CD4-positive, alpha-beta T cell (primary cell): ENCODE data around the gene PDE9A. TPM values are rescaled to one million over a fixed set of nuclear protein-coding genes. Genes with fewer than 3 reads are reported as not detected.

Source experiments
- ATAC-seq: fragments of 200-7000 bp; cut with Tn5 transposase; one replicate; pipeline ENCODE4 v1.10.0; 2022; ENCODE audit warnings: mild to moderate bottlenecking; ENCODE audit not compliant: poor library complexity
- CTCF ChIA-PET: fragments of 350-600 bp; sonication (Branson Sonifier 250); formaldehyde crosslinking; loops from one replicate; lab custom pipeline; 2021; ENCODE audit warnings: antibody characterized with exemption, inconsistent platforms; lab: Charles Lee
- POLR2A ChIA-PET: fragments of 350-600 bp; sonication (Branson Sonifier 250); formaldehyde crosslinking; loops from one replicate; lab custom pipeline; 2021; ENCODE audit warnings: antibody characterized with exemption, inconsistent platforms; lab: Charles Lee
- DNase-seq, 14 experiments: peaks; one replicate each; pipeline ENCODE4 v3.0.0-alpha.2; 2013 to 2020; ENCODE audit warnings: mixed read lengths in 2 of 14
- H3K27ac ChIP-seq, 2 donors: one replicate each; pipeline versions ENCODE4 v1.5.1 to v1.7.0; 2013; ENCODE audit warnings: low read length in 2 of 2, low read depth in 1 of 2, mild to moderate bottlenecking in 1 of 2
- H3K27me3 ChIP-seq, 2 experiments: 1 replicate in 1 of 2; 2 replicates in 1 of 2; pipeline versions ENCODE4 v1.6.1 to v1.7.0; 2013; ENCODE audit warnings: low read length in 2 of 2, control low read depth in 1 of 2, mild to moderate bottlenecking in 1 of 2, moderate library complexity in 1 of 2; ENCODE audit not compliant: insufficient read depth in 2 of 2, control insufficient read depth in 1 of 2
- H3K36me3 ChIP-seq: one replicate; pipeline ENCODE4 v1.6.1; 2013; ENCODE audit warnings: low read length, control low read depth; ENCODE audit not compliant: insufficient read depth
- H3K4me1 ChIP-seq: one replicate; pipeline ENCODE4 v1.6.1; 2013; ENCODE audit warnings: low read length, control low read depth; ENCODE audit not compliant: insufficient read depth
- H3K4me3 ChIP-seq: one replicate; pipeline ENCODE4 v1.5.1; 2013; ENCODE audit warnings: mild to moderate bottlenecking, low read length, moderate library complexity
- H3K9me3 ChIP-seq, 2 experiments: 1 replicate in 1 of 2; 2 replicates in 1 of 2; pipeline versions ENCODE4 v1.6.1 to v1.7.0; 2013; ENCODE audit warnings: low read length in 2 of 2, mild to moderate bottlenecking in 2 of 2, control low read depth in 1 of 2, moderate library complexity in 1 of 2; ENCODE audit not compliant: control insufficient read depth in 1 of 2, insufficient read depth in 1 of 2
- H3K27ac Mint-ChIP-seq: one replicate; pipeline ENCODE4 v1.8.0; 2020; ENCODE audit warnings: mixed read lengths
- H3K27me3 Mint-ChIP-seq: one replicate; pipeline ENCODE4 v1.8.0; 2021; ENCODE audit warnings: mixed read lengths
- H3K36me3 Mint-ChIP-seq: one replicate; pipeline ENCODE4 v1.8.0; 2021; ENCODE audit warnings: low read depth, mixed read lengths
- H3K4me1 Mint-ChIP-seq: one replicate; pipeline ENCODE4 v1.8.0; 2021; ENCODE audit warnings: low read depth, mixed read lengths
- H3K4me3 Mint-ChIP-seq: one replicate; pipeline ENCODE4 v1.8.0; 2020; ENCODE audit warnings: mild to moderate bottlenecking, mixed read lengths
- H3K9me3 Mint-ChIP-seq: one replicate; pipeline ENCODE4 v1.8.0; 2020; ENCODE audit warnings: mixed read lengths
- CTCF ChIP-seq: fragments of 200-600 bp; IDR thresholded peaks from one replicate; pipeline ENCODE4 v1.8.0; 2022; ENCODE audit warnings: antibody characterized with exemption, mild to moderate bottlenecking
- intact Hi-C, 2 experiments: fragments of 100-400 bp; cut with DNase I in 1 of 2; cut with micrococcal nuclease in 1 of 2; formaldehyde crosslinking; loops; one replicate each; pipeline versions ENCODE4 v1.15.1 to v1.9.0; 2023 to 2025; cut with DNase I, micrococcal nuclease
- total RNA-seq, 174 experiments: library from RNA in 2 of 174; stranded (reverse) in 2 of 174; gene quantifications; one replicate each; pipeline ENCODE4 v1.2.3 and lab custom pipeline; 2021 to 2026

PDE9A gene
- total RNA-seq, 2 experiments from 2014 or later, result 12.6 to 13.2 TPM

- DNase-seq (no peak), ATAC-seq (no peak)
- intact Hi-C loops, result loop anchor here (5.0 kb wide), 3 partner anchors 33 to 98 kb away; no protein-coding TSS in a partner anchor
- H3K36me3 ChIP-seq, result no peaks in the 10 kb centered on the region
- H3K27ac ChIP-seq, result no peak overlapping the region
- CTCF ChIA-PET, result interaction anchor here (1.4 kb wide), 1 partner anchor 39 kb away, joined by 3 read pairs; no protein-coding TSS in a partner anchor
- Mint-ChIP-seq H3K9me3 (no peaks in the 10 kb centered on the region), H3K27me3 (no peaks in the 10 kb centered on the region), H3K4me3 (peak overlapping the region; percentile 57), H3K27ac (peak overlapping the region; percentile 99), H3K4me1 (peaks cover 51% of the 10 kb centered on the region), H3K36me3 (peaks cover 6% of the 10 kb centered on the region)
- H3K27me3 ChIP-seq, result no peaks in the 10 kb centered on the region
- no peak for TF ChIP-seq CTCF
- peaks cover 44% of the 10 kb centered on the region for H3K4me1 ChIP-seq
- peaks cover 0 to 7% of the 10 kb centered on the region in 2 experiments for H3K9me3 ChIP-seq
- no peak overlapping the region for H3K4me3 ChIP-seq
- POLR2A ChIA-PET, result interaction anchor here (4.4 kb wide), 1 partner anchor 34 kb away, joined by 36 read pairs; no protein-coding TSS in a partner anchor
Observed at GRCh38 chr21:42780617-42781016, 127.2 kb downstream of the PDE9A start.

GRCh38 chr21:42781150-42781970 is 127.9 kb downstream of the PDE9A start:
- Mint-ChIP-seq H3K4me3 (peak overlapping the region; percentile 57), H3K27me3 (no peaks in the 10 kb centered on the region), H3K9me3 (no peaks in the 10 kb centered on the region), H3K36me3 (peaks cover 4% of the 10 kb centered on the region), H3K27ac (peak overlapping the region; percentile 99), H3K4me1 (peaks cover 56% of the 10 kb centered on the region)
- ChIA-PET CTCF (interaction anchor here (1.4 kb wide), 1 partner anchor 39 kb away, joined by 3 read pairs; no protein-coding TSS in a partner anchor), POLR2A (interaction anchor here (1.0 to 4.4 kb wide), 2 partner anchors 35 to 43 kb away, joined by 3 to 36 read pairs; no protein-coding TSS in a partner anchor)
- intact Hi-C loops, result loop anchor here (5.0 kb wide), 3 partner anchors 34 to 99 kb away; no protein-coding TSS in a partner anchor
- no peak overlapping the region for H3K4me3 ChIP-seq
- peak overlapping the region in 1 of 2 donors; percentile 2 for H3K27ac ChIP-seq
- H3K36me3 ChIP-seq, result no peaks in the 10 kb centered on the region
- H3K4me1 ChIP-seq, result peaks cover 46% of the 10 kb centered on the region
- DNase-seq (peak in 2 of 14 experiments; percentile 15 to 27), ATAC-seq (no peak)
- TF ChIP-seq CTCF, result no peak
- peaks cover 0 to 14% of the 10 kb centered on the region in 2 experiments for H3K9me3 ChIP-seq
- no peaks in the 10 kb centered on the region for H3K27me3 ChIP-seq

GRCh38 chr21:42781971-42782722 is 128.7 kb downstream of the PDE9A start:
- peak overlapping the region; percentile 51 for H3K4me3 Mint-ChIP-seq
- POLR2A ChIA-PET, result interaction anchor here (1.0 to 4.4 kb wide), 3 partner anchors 35 to 111 kb away, joined by 3 to 36 read pairs (median 5); partner anchors contain the start of gene NDUFV3
- CTCF ChIA-PET, result interaction anchor here (0.7 to 1.4 kb wide), 2 partner anchors 40 to 1626 kb away, joined by 3 read pairs; no protein-coding TSS in a partner anchor
- Histone ChIP-seq H3K36me3 (no peaks in the 10 kb centered on the region), H3K4me3 (no peak overlapping the region), H3K4me1 (peaks cover 46% of the 10 kb centered on the region), H3K9me3 (peaks cover 0 to 22% of the 10 kb centered on the region in 2 experiments), H3K27me3 (no peaks in the 10 kb centered on the region), H3K27ac (no peak overlapping the region)
- peak overlapping the region; percentile 99 for H3K27ac Mint-ChIP-seq
- no peak for TF ChIP-seq CTCF
- intact Hi-C loops, result loop anchor here (2.0 to 5.0 kb wide), 4 partner anchors 35 to 100 kb away; no protein-coding TSS in a partner anchor
- DNase-seq, result peak in 1 of 14 experiments; percentile 25
- ATAC-seq, result no peak
- H3K9me3 Mint-ChIP-seq, result no peaks in the 10 kb centered on the region
- no peaks in the 10 kb centered on the region for H3K27me3 Mint-ChIP-seq
- H3K36me3 Mint-ChIP-seq, result no peaks in the 10 kb centered on the region
- H3K4me1 Mint-ChIP-seq, result peaks cover 59% of the 10 kb centered on the region
